Neuronal stem cell (in vitro differentiated cells): ENCODE results near the gene KCNH4.
"Not testable (repeated sequence)": the region's sequence is repeated elsewhere in the genome, so short reads cannot be mapped to it uniquely, and the experiment has no call there.

ENCODE experiments used
- DNase-seq: peaks from one replicate; pipeline ENCODE4 v3.0.0-alpha.2; 2013; ENCODE audit warnings: low spot score
- H2AFZ ChIP-seq: one replicate; pipeline ENCODE4 v1.6.1; 2013; ENCODE audit warnings: mild to moderate bottlenecking, low read length, inconsistent platforms
- H2AK5ac ChIP-seq: 2 replicates; pipeline ENCODE4 v1.6.1; 2013; ENCODE audit warnings: low read depth, mild to moderate bottlenecking, inconsistent platforms, low read length, moderate library complexity, mixed read lengths
- H2BK120ac ChIP-seq: 2 replicates; pipeline ENCODE4 v1.6.1; 2013; ENCODE audit warnings: low read depth, mild to moderate bottlenecking, inconsistent platforms, low read length, moderate library complexity, mixed read lengths
- H2BK12ac ChIP-seq: one replicate; pipeline ENCODE4 v1.6.1; 2013; ENCODE audit warnings: low read length, inconsistent platforms
- H2BK15ac ChIP-seq: 2 replicates; pipeline ENCODE4 v1.6.1; 2013; ENCODE audit warnings: mild to moderate bottlenecking, low read length, inconsistent platforms, mixed read lengths
- H2BK5ac ChIP-seq: one replicate; pipeline ENCODE4 v1.6.1; 2013; ENCODE audit warnings: inconsistent platforms, mild to moderate bottlenecking, low read length, moderate library complexity
- H3K14ac ChIP-seq: one replicate; pipeline ENCODE4 v1.6.1; 2013; ENCODE audit warnings: low read length, inconsistent platforms
- H3K18ac ChIP-seq: 2 replicates; pipeline ENCODE4 v1.6.1; 2013; ENCODE audit warnings: low read length, inconsistent platforms
- H3K23ac ChIP-seq: 2 replicates; pipeline ENCODE4 v1.6.1; 2013; ENCODE audit warnings: low read depth, mild to moderate bottlenecking, mixed read lengths, low read length, inconsistent platforms; ENCODE audit not compliant: poor library complexity
- H3K27ac ChIP-seq: replicated peaks from 3 replicates; pipeline ENCODE4 v1.5.1; 2013; ENCODE audit warnings: low read length, inconsistent platforms
- H3K27me3 ChIP-seq, 3 experiments: 2 replicates each; pipeline ENCODE4 v1.6.1; 2013; ENCODE audit warnings: low read length in 3 of 3, mild to moderate bottlenecking in 2 of 3, inconsistent platforms in 1 of 3, low read depth in 1 of 3, mixed read lengths in 1 of 3, moderate library complexity in 1 of 3; ENCODE audit not compliant: control insufficient read depth in 3 of 3, insufficient read depth in 3 of 3
- H3K36me3 ChIP-seq, 2 donors: replicated peaks in 1 of 2; 2 replicates each; pipeline ENCODE4 v1.6.1; 2013; ENCODE audit warnings: low read length in 2 of 2; ENCODE audit not compliant: control insufficient read depth in 2 of 2, insufficient read depth in 2 of 2
- H3K4ac ChIP-seq: 2 replicates; pipeline ENCODE4 v1.6.1; 2013; ENCODE audit warnings: inconsistent platforms, mild to moderate bottlenecking, low read length, moderate library complexity
- H3K4me1 ChIP-seq, 2 donors: 1 replicate in 1 of 2; 2 replicates in 1 of 2; pipeline ENCODE4 v1.6.1; 2013; ENCODE audit warnings: low read length in 2 of 2, low read depth in 1 of 2; ENCODE audit not compliant: control insufficient read depth in 2 of 2, insufficient read depth in 1 of 2
- H3K4me2 ChIP-seq: one replicate; pipeline ENCODE4 v1.6.1; 2013; ENCODE audit warnings: mild to moderate bottlenecking, low read length, inconsistent platforms; ENCODE audit not compliant: insufficient read depth, poor library complexity, severe bottlenecking
- H3K4me3 ChIP-seq, 2 donors: 2 replicates each; pipeline ENCODE4 v1.5.1; 2013; ENCODE audit warnings: low read length in 2 of 2, mild to moderate bottlenecking in 2 of 2, inconsistent platforms in 1 of 2, moderate library complexity in 1 of 2
- H3K79me1 ChIP-seq: one replicate; pipeline ENCODE4 v1.6.1; 2013; ENCODE audit warnings: low read depth, mild to moderate bottlenecking, inconsistent platforms, low read length, moderate library complexity
- H3K9ac ChIP-seq: one replicate; pipeline ENCODE4 v1.6.1; 2013; ENCODE audit warnings: mild to moderate bottlenecking, low read depth, low read length, inconsistent platforms; ENCODE audit not compliant: poor library complexity
- H3K9me3 ChIP-seq, 2 donors: replicated peaks in 1 of 2; 2 replicates each; pipeline versions ENCODE3 to v1.6.1; 2013; ENCODE audit warnings: low read length in 2 of 2, mild to moderate bottlenecking in 2 of 2, inconsistent platforms in 1 of 2, low read depth in 1 of 2, mixed read lengths in 1 of 2, moderate library complexity in 1 of 2; ENCODE audit not compliant: control insufficient read depth in 2 of 2, insufficient read depth in 1 of 2
- H4K8ac ChIP-seq: one replicate; pipeline ENCODE4 v1.6.1; 2013; ENCODE audit warnings: low read depth, mild to moderate bottlenecking, inconsistent platforms, low read length, moderate library complexity
- H4K91ac ChIP-seq: one replicate; pipeline ENCODE4 v1.6.1; 2013; ENCODE audit warnings: low read length, low read depth, mild to moderate bottlenecking, inconsistent platforms; ENCODE audit not compliant: poor library complexity
- WGBS, 2 donors: extraction: QIAGEN DNeasy Blood & Tissue Kit; methylation state at CpG; one replicate each; pipeline ENCODE4 v1.1.7; 2013; ENCODE audit warnings: missing lambda C conversion rate in 2 of 2, mixed read lengths in 1 of 2; ENCODE audit not compliant: insufficient read length in 2 of 2, insufficient replicate concordance in 1 of 2; ENCODE audit errors: extremely low coverage in 2 of 2; 5-methylcytosine and 5-hydroxymethylcytosine counted together

KCNH4 gene

GRCh38 chr17:42214156-42214555 lies 33.2 kb upstream of the KCNH4 start:
- Histone ChIP-seq H2BK12ac (no peak overlapping the region), H2BK15ac (no peak overlapping the region), H3K27ac (no peak overlapping the region), H3K27me3 (no peaks in the 10 kb centered on the region), H3K79me1 (no peaks in the 10 kb centered on the region), H2BK120ac (no peak overlapping the region), H3K9me3 (no peaks in the 10 kb centered on the region), H3K4ac (no peak overlapping the region), H2AFZ (no peak overlapping the region), H3K4me1 (no peaks in the 10 kb centered on the region), H3K36me3 (peaks cover 42 to 96% of the 10 kb centered on the region in 2 donors), H4K91ac (no peak overlapping the region), H3K4me3 (no peak overlapping the region), H2AK5ac (no peak overlapping the region), H3K9ac (no peak overlapping the region), H4K8ac (no peak overlapping the region), H3K4me2 (no peak overlapping the region), H3K23ac (no peak overlapping the region), H2BK5ac (no peak overlapping the region), H3K18ac (no peak overlapping the region), H3K14ac (no peak overlapping the region)
- no peak for DNase-seq
- no CpG with 5 or more reads among the region's 2 CpGs for WGBS, 2 donors

GRCh38 chr17:42212382-42212781 lies 31.4 kb upstream of the KCNH4 start:
- H3K36me3 ChIP-seq, result peaks cover 39 to 99% of the 10 kb centered on the region in 2 donors

GRCh38 chr17:42211921-42212341 lies 31.0 kb upstream of the KCNH4 start:
- not testable (repeated sequence) for H2BK5ac ChIP-seq, H2BK12ac ChIP-seq, H3K9me3 ChIP-seq, H2AFZ ChIP-seq, H3K4me3 ChIP-seq, H3K27ac ChIP-seq, DNase-seq, H3K9ac ChIP-seq, H3K18ac ChIP-seq, H3K23ac ChIP-seq, H2AK5ac ChIP-seq, H3K79me1 ChIP-seq, H3K4me1 ChIP-seq, H3K14ac ChIP-seq, H3K27me3 ChIP-seq, H3K4ac ChIP-seq, H2BK15ac ChIP-seq, H2BK120ac ChIP-seq, H3K4me2 ChIP-seq, H4K8ac ChIP-seq, H4K91ac ChIP-seq
- no CpG with 5 or more reads among the region's 9 CpGs for WGBS, 2 donors
- H3K36me3 ChIP-seq, result peaks cover 38 to 99% of the 10 kb centered on the region in 2 donors

More at GRCh38 chr17:42212382-42212781, 31.4 kb upstream of the KCNH4 start:
- H3K23ac ChIP-seq, result no peak overlapping the region
- no peak overlapping the region for H2BK12ac ChIP-seq
- no peak overlapping the region for H2AFZ ChIP-seq
- H2BK120ac ChIP-seq, result no peak overlapping the region
- DNase-seq, result no peak
- no peak overlapping the region for H3K9ac ChIP-seq
- no peak overlapping the region for H3K4me2 ChIP-seq
- H3K79me1 ChIP-seq, result no peaks in the 10 kb centered on the region
- H3K4me1 ChIP-seq, result no peaks in the 10 kb centered on the region
- H3K18ac ChIP-seq, result no peak overlapping the region
- H3K4ac ChIP-seq, result no peak overlapping the region
- H2BK5ac ChIP-seq, result no peak overlapping the region
- no peak overlapping the region for H3K27ac ChIP-seq
- H3K9me3 ChIP-seq, result no peaks in the 10 kb centered on the region
- no CpG with 5 or more reads among the region's 7 CpGs for WGBS, 2 donors
- H2BK15ac ChIP-seq, result no peak overlapping the region
- no peak overlapping the region for H4K91ac ChIP-seq
- no peaks in the 10 kb centered on the region for H3K27me3 ChIP-seq
- H3K14ac ChIP-seq, result no peak overlapping the region
- no peak overlapping the region for H4K8ac ChIP-seq
- H2AK5ac ChIP-seq, result no peak overlapping the region
- no peak overlapping the region for H3K4me3 ChIP-seq

- H3K27ac ChIP-seq, result no peak overlapping the region
- H2BK120ac ChIP-seq, result no peak overlapping the region
- H3K9me3 ChIP-seq, result no peaks in the 10 kb centered on the region
- no peak overlapping the region for H3K14ac ChIP-seq
- no peaks in the 10 kb centered on the region for H3K79me1 ChIP-seq
- no peak overlapping the region for H3K23ac ChIP-seq
- no peak overlapping the region for H2BK15ac ChIP-seq
- no peak overlapping the region for H3K9ac ChIP-seq
- H3K4ac ChIP-seq, result no peak overlapping the region
- H3K27me3 ChIP-seq, result no peaks in the 10 kb centered on the region
- no peak overlapping the region for H2AFZ ChIP-seq
- H3K4me1 ChIP-seq, result no peaks in the 10 kb centered on the region
- no peak overlapping the region for H3K18ac ChIP-seq
- H3K4me2 ChIP-seq, result no peak overlapping the region
- no peak overlapping the region for H4K8ac ChIP-seq
- no peak overlapping the region for H2BK12ac ChIP-seq
- no peak for DNase-seq
- H3K36me3 ChIP-seq, result peaks cover 31 to 99% of the 10 kb centered on the region in 2 donors
- no peak overlapping the region for H2BK5ac ChIP-seq
- no CpG with 5 or more reads among the region's 6 CpGs for WGBS, 2 donors
- no peak overlapping the region for H3K4me3 ChIP-seq
- H2AK5ac ChIP-seq, result no peak overlapping the region
- no peak overlapping the region for H4K91ac ChIP-seq
Observed at GRCh38 chr17:42210046-42210445, 29.1 kb upstream of the KCNH4 start.
